ENCODE measurements around the gene FAM163A.
"Not testable (repeated sequence)": the region's sequence is repeated elsewhere in the genome, so short reads cannot be mapped to it uniquely, and the experiment has no call there.

Gene FAM163A

GRCh38 chr1:179825206-179825605, 82.1 kb downstream of the FAM163A start:
- H3K4me3 ChIP-seq (ENCODE audit: low read depth, low read length), result no peak overlapping the region
- TF ChIP-seq CTCF (IDR thresholded peaks at IDR 0.05; ENCODE audit: borderline replicate concordance, insufficient read depth, low read depth, low read length), result no peak

GRCh38 chr1:179825798-179826460, 82.8 kb downstream of the FAM163A start:
- no peak for TF ChIP-seq CTCF (IDR thresholded peaks at IDR 0.05; ENCODE audit: borderline replicate concordance, insufficient read depth, low read depth, low read length)
- no peak overlapping the region for H3K4me3 ChIP-seq (ENCODE audit: low read depth, low read length)

GRCh38 chr1:179826626-179827280, 83.7 kb downstream of the FAM163A start:
- H3K4me3 ChIP-seq (ENCODE audit: low read depth, low read length), result no peak overlapping the region
- no peak for TF ChIP-seq CTCF (IDR thresholded peaks at IDR 0.05; ENCODE audit: borderline replicate concordance, insufficient read depth, low read depth, low read length)

GRCh38 chr1:179828554-179829110, 85.5 kb downstream of the FAM163A start:
- TF ChIP-seq CTCF (IDR thresholded peaks at IDR 0.05; ENCODE audit: borderline replicate concordance, insufficient read depth, low read depth, low read length), result no peak
- H3K4me3 ChIP-seq (ENCODE audit: low read depth, low read length), result no peak overlapping the region

- no peak overlapping the region for H3K4me3 ChIP-seq (ENCODE audit: low read depth, low read length)
- no peak for TF ChIP-seq CTCF (IDR thresholded peaks at IDR 0.05; ENCODE audit: borderline replicate concordance, insufficient read depth, low read depth, low read length)
Measured at GRCh38 chr1:179831225-179831624, 88.1 kb downstream of the FAM163A start.

GRCh38 chr1:179831852-179832699, 89.0 kb downstream of the FAM163A start:
- no peak overlapping the region for H3K4me3 ChIP-seq (ENCODE audit: low read depth, low read length)
- no peak for TF ChIP-seq CTCF (IDR thresholded peaks at IDR 0.05; ENCODE audit: borderline replicate concordance, insufficient read depth, low read depth, low read length)

- H3K4me3 ChIP-seq (ENCODE audit: low read depth, low read length), result not testable (repeated sequence)
Measured at GRCh38 chr1:179836686-179837445, 93.8 kb downstream of the FAM163A start.
